GM18867 (cell line): ENCODE data around the gene CCDC88B.

ENCODE experiments used
- ATAC-seq: cut with Tn5 transposase; IDR thresholded peaks from one replicate; pipeline ENCODE4 v1.9.1; 2021; ENCODE audit warnings: mild to moderate bottlenecking, moderate library complexity; ENCODE audit not compliant: unreplicated experiment

Gene CCDC88B

GRCh38 chr11:64379160-64379559, 39.2 kb downstream of the CCDC88B start:
- no peak for ATAC-seq

GRCh38 chr11:64379817-64380709, 40.1 kb downstream of the CCDC88B start:
- no peak for ATAC-seq

- ATAC-seq: no peak
Measured at GRCh38 chr11:64381350-64381749, 41.3 kb downstream of the CCDC88B start.

GRCh38 chr11:64382047-64382446, 42.0 kb downstream of the CCDC88B start:
- no peak for ATAC-seq

GRCh38 chr11:64382586-64382985, 42.6 kb downstream of the CCDC88B start:
- no peak for ATAC-seq

GRCh38 chr11:64383580-64383979, 43.6 kb downstream of the CCDC88B start:
- ATAC-seq: no peak

GRCh38 chr11:64384028-64384737, 44.2 kb downstream of the CCDC88B start:
- no peak for ATAC-seq

- ATAC-seq: no peak
Measured at GRCh38 chr11:64384981-64385944, 45.3 kb downstream of the CCDC88B start.

- ATAC-seq: no peak
Measured at GRCh38 chr11:64385945-64386704, 46.1 kb downstream of the CCDC88B start.

GRCh38 chr11:64387916-64388315, 47.9 kb downstream of the CCDC88B start:
- ATAC-seq: no peak

GRCh38 chr11:64388894-64389293, 48.9 kb downstream of the CCDC88B start:
- no peak for ATAC-seq

- ATAC-seq: no peak
Measured at GRCh38 chr11:64389851-64390250, 49.8 kb downstream of the CCDC88B start.

- no peak for ATAC-seq
Measured at GRCh38 chr11:64390558-64390957, 50.6 kb downstream of the CCDC88B start.

- no peak for ATAC-seq
Measured at GRCh38 chr11:64391839-64392238, 51.8 kb downstream of the CCDC88B start.

- no peak for ATAC-seq
Measured at GRCh38 chr11:64395545-64396078, 55.6 kb downstream of the CCDC88B start.

GRCh38 chr11:64396079-64396591, 56.1 kb downstream of the CCDC88B start:
- ATAC-seq: no peak

GRCh38 chr11:64400102-64400501, 60.1 kb downstream of the CCDC88B start:
- ATAC-seq: no peak

GRCh38 chr11:64400667-64401066, 60.7 kb downstream of the CCDC88B start:
- ATAC-seq: no peak

GRCh38 chr11:64401775-64402174, 61.8 kb downstream of the CCDC88B start:
- no peak for ATAC-seq

GRCh38 chr11:64403106-64403505, 63.1 kb downstream of the CCDC88B start:
- ATAC-seq: no peak
